ENCODE results near the gene GADL1.

Gene GADL1

GRCh38 chr3:30679045-30679444 lies 215.4 kb downstream of the GADL1 start:
- DNase-seq (ENCODE audit: low read depth in 1 of 2, low spot score in 1 of 2): no peak

- DNase-seq (ENCODE audit: low read depth in 1 of 2, low spot score in 1 of 2): no peak
These were observed 217.1 kb downstream of the GADL1 start for GRCh38 chr3:30677347-30677685.

- no peak for DNase-seq (ENCODE audit: low read depth in 1 of 2, low spot score in 1 of 2)
These were observed 217.8 kb downstream of the GADL1 start for GRCh38 chr3:30676424-30677346.

Measured in activated CD4-positive, alpha-beta T cell treated with anti-CD3 and anti-CD28 coated beads, Interleukin-2, amount 50 U/mL, for 24 hours (primary cell).